H1 (cell line): ENCODE data around the gene ZFPL1. TPM values are rescaled to one million over a fixed set of nuclear protein-coding genes. Genes with fewer than 3 reads are reported as not detected.

Experiments used
- CTCF ChIA-PET: fragments of 300-600 bp; sonication (Branson Sonifier 250); formaldehyde crosslinking; loops from one replicate; lab custom pipeline; 2021; ENCODE audit not compliant: partially characterized antibody; lab: Charles Lee
- POLR2A ChIA-PET: fragments of 300-600 bp; sonication (Branson Sonifier 250); formaldehyde crosslinking; loops from one replicate; lab custom pipeline; 2021; ENCODE audit warnings: inconsistent platforms; ENCODE audit not compliant: partially characterized antibody; lab: Charles Lee
- DNase-seq, 2 experiments: peaks; one replicate each; pipeline versions ENCODE4 v3.0.0 to v3.0.0-alpha.2; 2010 to 2022; ENCODE audit warnings: low spot score in 2 of 2, low read depth in 1 of 2, mixed read lengths in 1 of 2
- FAIRE-seq: peaks from 2 replicates; lab custom pipeline; 2011; peaks lifted over from hg19 to GRCh38; lab: Jason Lieb, UNC
- H2AFZ ChIP-seq: 2 replicates; pipeline ENCODE4 v1.8.1; 2012; ENCODE audit warnings: low read length, inconsistent platforms
- H2AK5ac ChIP-seq: 2 replicates; pipeline ENCODE4 v1.6.1; 2013; ENCODE audit warnings: low read depth, low read length
- H2BK120ac ChIP-seq: replicated peaks from 2 replicates; pipeline ENCODE3; 2013; ENCODE audit warnings: low read depth, low read length, inconsistent platforms
- H2BK12ac ChIP-seq: 2 replicates; pipeline ENCODE4 v1.6.1; 2013; ENCODE audit warnings: low read depth, low read length
- H2BK15ac ChIP-seq: 2 replicates; pipeline ENCODE4 v1.6.1; 2013; ENCODE audit warnings: low read length
- H2BK20ac ChIP-seq: 2 replicates; pipeline ENCODE4 v1.6.1; 2013; ENCODE audit warnings: low read length
- H2BK5ac ChIP-seq: 2 replicates; pipeline ENCODE4 v1.6.1; 2013; ENCODE audit warnings: low read depth, low read length
- H3K14ac ChIP-seq: 2 replicates; pipeline ENCODE4 v1.6.1; 2013; ENCODE audit warnings: inconsistent platforms; ENCODE audit not compliant: insufficient read length
- H3K18ac ChIP-seq: 2 replicates; pipeline ENCODE4 v1.6.1; 2013; ENCODE audit warnings: low read length; ENCODE audit errors: extremely low read depth
- H3K23ac ChIP-seq: 2 replicates; pipeline ENCODE4 v1.6.1; 2013; ENCODE audit warnings: inconsistent platforms; ENCODE audit not compliant: insufficient read length
- H3K23me2 ChIP-seq: 2 replicates; pipeline ENCODE4 v1.6.1; 2013; ENCODE audit warnings: low read depth, low read length
- H3K27ac ChIP-seq: 2 replicates; pipeline ENCODE4 v1.6.1; 2011; ENCODE audit warnings: low read depth, low read length, inconsistent platforms
- H3K27me3 ChIP-seq, 4 experiments: replicated peaks in 1 of 4; 1 replicate in 1 of 4; 2 replicates in 3 of 4; pipeline versions ENCODE4 v1.6.1 to v1.8.1; 2011 to 2013; ENCODE audit warnings: low read length in 3 of 4, mild to moderate bottlenecking in 3 of 4, inconsistent platforms in 2 of 4, mixed read lengths in 2 of 4, moderate library complexity in 1 of 4; ENCODE audit not compliant: control insufficient read depth in 3 of 4, insufficient read depth in 3 of 4; ENCODE audit errors: extremely low read depth in 1 of 4
- H3K36me3 ChIP-seq, 4 experiments: 2 replicates each; pipeline versions ENCODE4 v1.6.1 to v1.8.1; 2011 to 2013; ENCODE audit warnings: mild to moderate bottlenecking in 4 of 4, low read length in 3 of 4, moderate library complexity in 2 of 4, control low read depth in 1 of 4, inconsistent platforms in 1 of 4; ENCODE audit not compliant: insufficient read depth in 4 of 4, control insufficient read depth in 2 of 4
- H3K4ac ChIP-seq: replicated peaks from 2 replicates; pipeline ENCODE3; 2013; ENCODE audit warnings: low read length, low read depth, mixed read lengths, inconsistent platforms; ENCODE audit not compliant: insufficient read length
- H3K4me1 ChIP-seq, 4 experiments: replicated peaks in 1 of 4; 1 replicate in 1 of 4; 2 replicates in 3 of 4; pipeline versions ENCODE4 v1.6.1 to v1.8.1; 2011 to 2013; ENCODE audit warnings: low read length in 3 of 4, inconsistent platforms in 2 of 4, mixed read lengths in 1 of 4; ENCODE audit not compliant: insufficient read depth in 4 of 4, control insufficient read depth in 3 of 4
- H3K4me2 ChIP-seq, 2 experiments: 2 replicates each; pipeline versions ENCODE4 v1.6.1 to v1.8.1; 2011 to 2013; ENCODE audit warnings: low read depth in 2 of 2, low read length in 2 of 2, control low read depth in 1 of 2, inconsistent platforms in 1 of 2, mild to moderate bottlenecking in 1 of 2; ENCODE audit not compliant: insufficient read depth in 1 of 2
- H3K4me3 ChIP-seq, 4 experiments: fragments of 200-600, 300-600 bp in 1 of 4; sonication (generic), shearing (Covaris generic), sonication (Bioruptor Twin) in 1 of 4; 2 replicates each; pipeline versions ENCODE4 v1.5.1 to v1.8.1; 2011 to 2016; ENCODE audit warnings: low read length in 4 of 4, low read depth in 3 of 4, control low read depth in 2 of 4, inconsistent platforms in 2 of 4, mild to moderate bottlenecking in 2 of 4, mixed read lengths in 1 of 4, moderate library complexity in 1 of 4; ENCODE audit not compliant: insufficient read depth in 2 of 4; ENCODE audit errors: extremely low read depth in 1 of 4
- H3K56ac ChIP-seq: replicated peaks from 2 replicates; pipeline ENCODE3; 2013; ENCODE audit warnings: low read depth, mild to moderate bottlenecking, mixed read lengths, low read length, inconsistent platforms; ENCODE audit not compliant: insufficient read length
- H3K79me1 ChIP-seq: 2 replicates; pipeline ENCODE4 v1.6.1; 2013; ENCODE audit warnings: low read depth, low read length, control low read depth
- H3K79me2 ChIP-seq, 2 experiments: 2 replicates each; pipeline versions ENCODE4 v1.6.1 to v1.8.1; 2012 to 2013; ENCODE audit warnings: low read length in 2 of 2, mild to moderate bottlenecking in 2 of 2, inconsistent platforms in 1 of 2; ENCODE audit not compliant: insufficient read depth in 2 of 2, control insufficient read depth in 1 of 2
- H3K9ac ChIP-seq, 4 experiments: replicated peaks in 1 of 4; 1 replicate in 1 of 4; 2 replicates in 3 of 4; pipeline versions ENCODE4 v1.6.1 to v1.8.1; 2011 to 2013; ENCODE audit warnings: low read depth in 3 of 4, low read length in 3 of 4, control low read depth in 2 of 4, mild to moderate bottlenecking in 2 of 4, moderate library complexity in 2 of 4, inconsistent platforms in 1 of 4; ENCODE audit errors: extremely low read depth in 1 of 4
- H3K9me3 ChIP-seq, 2 experiments: 2 replicates each; pipeline versions ENCODE4 v1.6.1 to v1.8.1; 2012 to 2013; ENCODE audit warnings: mild to moderate bottlenecking in 2 of 2, moderate library complexity in 2 of 2, control low read depth in 1 of 2, inconsistent platforms in 1 of 2, low read depth in 1 of 2, low read length in 1 of 2, mixed read lengths in 1 of 2; ENCODE audit not compliant: insufficient read depth in 2 of 2
- H4K20me1 ChIP-seq, 2 experiments: replicated peaks in 1 of 2; 2 replicates each; pipeline versions ENCODE3 to v1.8.1; 2011 to 2013; ENCODE audit warnings: inconsistent platforms in 2 of 2, low read length in 2 of 2, mild to moderate bottlenecking in 1 of 2; ENCODE audit not compliant: insufficient read depth in 2 of 2, control insufficient read depth in 1 of 2
- H4K5ac ChIP-seq: 2 replicates; pipeline ENCODE4 v1.6.1; 2013; ENCODE audit warnings: low read length, low read depth, mixed read lengths, inconsistent platforms; ENCODE audit not compliant: insufficient read length
- H4K8ac ChIP-seq: 2 replicates; pipeline ENCODE4 v1.8.0; 2013; ENCODE audit warnings: mild to moderate bottlenecking, moderate library complexity, low read length, inconsistent platforms; ENCODE audit not compliant: insufficient read depth; ENCODE audit errors: extremely low read depth
- H4K91ac ChIP-seq: replicated peaks from 2 replicates; pipeline ENCODE3; 2013; ENCODE audit warnings: low read length, mixed read lengths, inconsistent platforms; ENCODE audit not compliant: insufficient read length
- BCL11A ChIP-seq, 2 experiments: IDR thresholded peaks; one replicate each; pipeline ENCODE4 v1.6.1; 2011; ENCODE audit warnings: low read depth in 2 of 2, low read length in 2 of 2, mild to moderate bottlenecking in 2 of 2
- CEBPB ChIP-seq: IDR thresholded peaks from 2 replicates; pipeline ENCODE4 v1.6.1; 2012; ENCODE audit warnings: low read depth, low read length
- EGR1 ChIP-seq: IDR thresholded peaks from 2 replicates; pipeline ENCODE4 v1.6.1; 2011; ENCODE audit warnings: low read depth, low read length, borderline replicate concordance
- SIRT6 ChIP-seq: IDR thresholded peaks from one replicate; pipeline ENCODE4 v1.7.1; 2012; ENCODE audit warnings: low read length, inconsistent platforms
- SUZ12 ChIP-seq: fragments of 200-600 bp; sonication (generic); IDR thresholded peaks from 2 replicates; pipeline ENCODE4 v1.6.1; 2012; ENCODE audit warnings: mild to moderate bottlenecking, inconsistent platforms, low read length, moderate library complexity, mixed read lengths
- TBP ChIP-seq: IDR thresholded peaks from 2 replicates; pipeline ENCODE4 v1.6.1; 2011; ENCODE audit warnings: low read depth, low read length, improper control_type of control experiment
- WGBS, 2 experiments: shearing (Covaris generic) in 1 of 2; methylation state at CpG; one replicate each; pipeline versions ENCODE4 v1.1.6 to v1.1.7; 2013 to 2015; ENCODE audit warnings: low lambda C conversion rate in 2 of 2, mixed read lengths in 2 of 2, inconsistent platforms in 1 of 2, low coverage in 1 of 2, missing lambda C conversion rate in 1 of 2; ENCODE audit not compliant: insufficient replicate concordance in 2 of 2, insufficient coverage in 1 of 2, insufficient read length in 1 of 2; ENCODE audit errors: extremely low coverage in 1 of 2, missing lambda C conversion rate in 1 of 2; 5-methylcytosine and 5-hydroxymethylcytosine counted together
- polyA plus RNA-seq, 7 experiments: library from polyadenylated mRNA; depleted of rRNA in 3 of 7; stranded (reverse) in 5 of 7; unstranded in 2 of 7; fragments of >200 nt in 5 of 7; fragments of 200-250 nt in 2 of 7; gene quantifications; 1 replicate in 5 of 7; 2 replicates in 1 of 7; 4 replicates in 1 of 7; pipeline versions ENCODE4 v1.2.1 to v1.2.3, GENCODE V29; 2011 to 2013; ENCODE audit warnings: missing spikeins in 2 of 7, mixed read lengths in 2 of 7
- total RNA-seq: library from RNA; stranded (reverse); fragmentation: NEBNext Ultra II Directional; extraction: Animal tissue kit (Norgen Biotek cat#: 25700); gene quantifications from 2 replicates; pipeline ENCODE4 v1.2.1, GENCODE V29; 2021

Gene ZFPL1
- total and polyA plus RNA-seq, 2 of the 8 experiments (the other 6 are each of a cell fraction or from before 2014, with no cell fraction given): 21.5 to 76.8 TPM

- Histone ChIP-seq H2BK5ac (no peak overlapping the region), H3K36me3 (no peaks in the 10 kb centered on the region), H3K27me3 (no peaks in the 10 kb centered on the region; a peak in 2 of 7 replicates), H3K4me1 (no peaks in the 10 kb centered on the region), H2BK120ac (no peak overlapping the region), H2AFZ (no peak overlapping the region), H4K5ac (no peak overlapping the region), H3K4me2 (no peak overlapping the region), H3K14ac (no peak overlapping the region), H3K4ac (no peak overlapping the region), H3K79me1 (no peaks in the 10 kb centered on the region), H3K9ac (no peak overlapping the region), H2AK5ac (no peak overlapping the region), H3K18ac (no peak overlapping the region), H3K27ac (no peak overlapping the region), H2BK12ac (no peak overlapping the region), H3K4me3 (no peak overlapping the region), H2BK15ac (no peak overlapping the region; the same call in 1 of the 2 replicates), H3K9me3 (no peaks in the 10 kb centered on the region), H2BK20ac (no peak overlapping the region), H4K20me1 (no peaks in the 10 kb centered on the region), H3K23me2 (no peaks in the 10 kb centered on the region), H3K79me2 (no peaks in the 10 kb centered on the region), H3K56ac (no peak overlapping the region), H3K23ac (no peak overlapping the region), H4K8ac (no peak overlapping the region), H4K91ac (no peak overlapping the region)
- FAIRE-seq (no peak), DNase-seq (no peak)
- ChIA-PET CTCF (interaction anchor here (0.5 to 4.2 kb wide), 7 partner anchors 9 to 192 kb away, joined by 3 to 28 read pairs (median 3); no protein-coding TSS in a partner anchor), POLR2A (interaction anchor here (0.6 to 3.4 kb wide), 6 partner anchors 9 to 450 kb away, joined by 3 to 16 read pairs (median 4); no protein-coding TSS in a partner anchor)
- WGBS, 2 experiments: 85% methylated on average over 6 of the region's 6 CpGs; no CpG with 5 or more reads in 1 of the 2 experiments
- TF ChIP-seq TBP (no peak), SIRT6 (no peak), BCL11A (IDR thresholded peaks at IDR 0.05; ENCODE audit: low read depth in 2 of 2, low read length in 2 of 2) (no peak), SUZ12 (no peak), EGR1 (no peak), CEBPB (no peak)
Observed at GRCh38 chr11:65056999-65057398, 27.0 kb upstream of the ZFPL1 start.
